Measurements from ENCODE around the gene NSG1.
A peak's percentile ranks its signal among the peaks of the same experiment; 100 is the strongest.

NSG1 gene

GRCh38 chr4:4423706-4424498 lies 37.0 kb downstream of the NSG1 start:
- no peak for DNase-seq (ENCODE audit: low read depth)
- no peak overlapping the region for H3K4me3 ChIP-seq (ENCODE audit: low read length)
- TF ChIP-seq, protein P1, sequence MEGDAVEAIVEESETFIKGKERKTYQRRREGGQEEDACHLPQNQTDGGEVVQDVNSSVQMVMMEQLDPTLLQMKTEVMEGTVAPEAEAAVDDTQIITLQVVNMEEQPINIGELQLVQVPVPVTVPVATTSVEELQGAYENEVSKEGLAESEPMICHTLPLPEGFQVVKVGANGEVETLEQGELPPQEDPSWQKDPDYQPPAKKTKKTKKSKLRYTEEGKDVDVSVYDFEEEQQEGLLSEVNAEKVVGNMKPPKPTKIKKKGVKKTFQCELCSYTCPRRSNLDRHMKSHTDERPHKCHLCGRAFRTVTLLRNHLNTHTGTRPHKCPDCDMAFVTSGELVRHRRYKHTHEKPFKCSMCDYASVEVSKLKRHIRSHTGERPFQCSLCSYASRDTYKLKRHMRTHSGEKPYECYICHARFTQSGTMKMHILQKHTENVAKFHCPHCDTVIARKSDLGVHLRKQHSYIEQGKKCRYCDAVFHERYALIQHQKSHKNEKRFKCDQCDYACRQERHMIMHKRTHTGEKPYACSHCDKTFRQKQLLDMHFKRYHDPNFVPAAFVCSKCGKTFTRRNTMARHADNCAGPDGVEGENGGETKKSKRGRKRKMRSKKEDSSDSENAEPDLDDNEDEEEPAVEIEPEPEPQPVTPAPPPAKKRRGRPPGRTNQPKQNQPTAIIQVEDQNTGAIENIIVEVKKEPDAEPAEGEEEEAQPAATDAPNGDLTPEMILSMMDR (conservative IDR thresholded peaks at IDR 0.05; ENCODE audit: low read depth, low read length): no peak

- H3K4me3 ChIP-seq (ENCODE audit: low read length): no peak overlapping the region
- TF ChIP-seq, protein P1 (conservative IDR thresholded peaks at IDR 0.05; ENCODE audit: low read depth, low read length): no peak
- DNase-seq (ENCODE audit: low read depth): no peak
Observed at GRCh38 chr4:4424499-4425115, 37.7 kb downstream of the NSG1 start.

- DNase-seq (ENCODE audit: low read depth): no peak
- TF ChIP-seq, protein P1 (conservative IDR thresholded peaks at IDR 0.05; ENCODE audit: low read depth, low read length): no peak
- no peak overlapping the region for H3K4me3 ChIP-seq (ENCODE audit: low read length)
Observed at GRCh38 chr4:4425119-4425690, 38.3 kb downstream of the NSG1 start.

DNA sequence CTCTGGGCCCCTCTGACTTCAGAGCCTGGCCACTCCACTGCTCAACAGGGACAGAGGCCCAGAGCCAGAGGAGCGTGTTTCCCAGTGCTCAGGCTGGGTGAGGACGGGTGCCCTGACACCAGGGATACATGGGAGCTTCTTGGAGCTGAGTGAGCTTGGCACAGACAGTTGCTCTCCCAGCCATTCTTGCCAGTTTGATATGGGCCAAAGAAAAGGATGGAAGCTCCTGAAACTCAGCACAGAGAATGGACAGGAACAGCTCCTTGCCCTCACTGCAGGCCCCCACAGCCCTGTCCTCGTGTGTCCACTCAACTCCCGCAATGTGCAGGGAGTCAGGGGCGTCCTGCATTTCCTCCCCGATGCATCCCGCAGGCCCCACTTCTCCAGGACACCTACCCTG lies 38.8 kb downstream of the NSG1 start:
- H3K4me3 ChIP-seq (ENCODE audit: low read length): no peak overlapping the region
- no peak for DNase-seq (ENCODE audit: low read depth)
- TF ChIP-seq, protein P1 (conservative IDR thresholded peaks at IDR 0.05; ENCODE audit: low read depth, low read length): no peak

- H3K4me3 ChIP-seq (ENCODE audit: low read length): no peak overlapping the region
- DNase-seq (ENCODE audit: low read depth): no peak
- TF ChIP-seq, protein P1 (conservative IDR thresholded peaks at IDR 0.05; ENCODE audit: low read depth, low read length): no peak
Observed at GRCh38 chr4:4426511-4427120, 39.7 kb downstream of the NSG1 start.

- H3K4me3 ChIP-seq (ENCODE audit: low read length): no peak overlapping the region
- DNase-seq (ENCODE audit: low read depth): no peak
- TF ChIP-seq, protein P1 (conservative IDR thresholded peaks at IDR 0.05; ENCODE audit: low read depth, low read length): peak; percentile 21
Observed at GRCh38 chr4:4427121-4427870, 40.4 kb downstream of the NSG1 start.

Data from retinal pigment epithelial cell (primary cell).